ENCODE data around the gene SPINT2.

The SPINT2 gene

DNA sequence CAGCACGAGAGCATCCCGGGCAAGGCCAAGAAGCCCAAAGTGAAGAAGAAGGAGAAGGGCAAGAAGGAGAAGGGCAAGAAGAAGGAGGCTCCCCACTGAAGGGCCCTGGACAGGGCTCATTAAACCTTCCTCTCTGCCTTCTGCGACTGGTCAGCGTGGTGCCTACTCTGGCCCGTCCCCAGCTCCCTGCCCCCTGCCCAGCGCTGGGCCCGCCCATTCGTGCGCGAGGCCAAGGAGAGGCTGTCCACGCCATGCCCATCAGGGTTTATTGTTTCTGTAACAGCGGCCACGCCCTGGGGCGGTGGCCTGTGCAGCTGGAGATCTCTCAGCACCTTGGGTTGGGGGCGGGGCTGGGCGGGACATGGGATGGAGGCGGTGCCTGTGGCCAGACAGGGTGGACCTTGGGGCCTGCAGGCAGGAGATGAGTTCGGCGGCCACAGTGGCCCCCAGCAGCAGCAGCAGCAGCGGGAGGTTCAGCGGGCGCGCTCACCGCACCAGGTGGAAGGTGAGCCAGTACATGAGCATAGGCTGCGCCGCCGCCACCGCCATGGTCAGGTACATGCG, 40.6 kb downstream of the SPINT2 start:
- Histone ChIP-seq H3K4me1 (peaks cover 3% of the 10 kb centered on the region), H3K9me3 (no peaks in the 10 kb centered on the region), H3K27me3 (ENCODE audit: low read depth) (no peaks in the 10 kb centered on the region), H3K4me3 (no peak overlapping the region), H3K36me3 (replicated peaks) (peaks cover 40% of the 10 kb centered on the region)
- in situ Hi-C loops (cut with MboI; ENCODE audit: low sequenced_read_pairs), result no loop called here
- peak; percentile 30 to 77 for DNase-seq (ENCODE audit: low spot score in 2 of 2)

DNA sequence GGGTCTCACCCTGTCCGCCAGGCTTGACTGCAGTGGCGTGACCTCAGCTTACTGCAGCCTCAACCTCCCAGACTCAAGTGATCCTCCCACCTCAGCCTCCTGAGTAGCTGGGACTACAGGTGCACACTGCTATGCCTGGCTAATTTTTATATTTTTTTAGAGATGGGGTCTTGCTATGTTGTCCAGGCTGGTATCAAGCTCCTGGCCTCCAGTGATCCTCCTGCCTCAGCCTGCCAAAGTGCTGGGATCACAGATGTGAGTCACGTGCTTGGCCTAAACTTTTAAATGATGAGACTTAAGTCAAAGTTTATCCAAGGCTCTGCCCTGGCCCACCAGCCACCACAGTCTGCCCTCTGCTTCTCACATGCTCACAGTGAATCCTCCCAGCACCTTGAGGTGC, 41.9 kb downstream of the SPINT2 start:
- in situ Hi-C loops (cut with MboI; ENCODE audit: low sequenced_read_pairs), result no loop called here
- H3K36me3 ChIP-seq (replicated peaks), result peaks cover 40% of the 10 kb centered on the region
- no peaks in the 10 kb centered on the region for H3K9me3 ChIP-seq
- no peak for DNase-seq (ENCODE audit: low spot score in 2 of 2)
- H3K4me3 ChIP-seq, result no peak overlapping the region
- peaks cover 3% of the 10 kb centered on the region for H3K4me1 ChIP-seq
- no peaks in the 10 kb centered on the region for H3K27me3 ChIP-seq (ENCODE audit: low read depth)

DNA sequence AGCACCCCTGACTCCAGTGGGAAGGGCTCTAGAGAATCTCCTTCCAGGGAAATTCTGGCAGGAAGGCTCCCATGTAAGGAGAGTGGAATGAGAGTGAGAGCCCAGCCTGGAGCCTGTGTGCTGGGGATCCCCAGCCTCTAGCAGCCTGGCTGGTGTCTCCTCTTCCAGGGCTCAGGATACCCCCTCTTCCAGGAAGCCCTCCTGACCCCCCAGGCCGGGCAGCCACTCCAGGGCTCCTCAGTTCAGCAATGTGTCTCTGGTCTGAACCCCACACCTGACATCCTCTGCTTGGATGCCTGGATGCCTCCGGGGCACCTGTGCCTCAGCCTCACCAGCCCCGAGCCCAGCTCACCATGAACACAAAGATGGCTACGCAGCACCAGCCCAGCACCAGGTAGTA, 42.7 kb downstream of the SPINT2 start:
- H3K4me1 ChIP-seq, result peaks cover 3% of the 10 kb centered on the region
- H3K9me3 ChIP-seq, result no peaks in the 10 kb centered on the region
- peaks cover 40% of the 10 kb centered on the region for H3K36me3 ChIP-seq (replicated peaks)
- no peak overlapping the region for H3K4me3 ChIP-seq
- in situ Hi-C loops (cut with MboI; ENCODE audit: low sequenced_read_pairs), result no loop called here
- no peaks in the 10 kb centered on the region for H3K27me3 ChIP-seq (ENCODE audit: low read depth)
- no peak for DNase-seq (ENCODE audit: low spot score in 2 of 2)

DNA sequence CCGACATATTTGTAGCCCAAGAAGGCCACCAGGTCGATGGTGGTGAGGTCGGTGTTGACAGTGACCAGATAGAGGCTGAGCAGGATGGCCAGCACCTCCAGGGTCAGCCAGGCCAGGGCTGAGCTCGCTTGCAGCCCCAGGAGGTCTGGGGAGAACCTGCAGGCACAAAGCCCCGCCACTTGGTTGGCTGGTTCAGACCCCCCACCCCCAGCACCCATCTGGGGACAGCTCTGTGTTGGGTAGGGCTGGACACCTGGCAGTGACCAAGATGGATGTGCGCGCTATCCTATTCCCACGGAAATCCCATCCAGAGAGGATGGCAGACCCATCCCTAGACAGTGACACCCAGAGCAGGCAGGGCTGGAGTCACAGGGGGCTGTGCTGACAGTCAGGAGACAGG, 43.2 kb downstream of the SPINT2 start:
- peaks cover 3% of the 10 kb centered on the region for H3K4me1 ChIP-seq
- H3K36me3 ChIP-seq (replicated peaks), result peaks cover 40% of the 10 kb centered on the region
- in situ Hi-C loops (cut with MboI; ENCODE audit: low sequenced_read_pairs), result no loop called here
- H3K4me3 ChIP-seq, result no peak overlapping the region
- H3K9me3 ChIP-seq, result no peaks in the 10 kb centered on the region
- H3K27me3 ChIP-seq (ENCODE audit: low read depth), result no peaks in the 10 kb centered on the region
- DNase-seq (ENCODE audit: low spot score in 2 of 2), result no peak

DNA sequence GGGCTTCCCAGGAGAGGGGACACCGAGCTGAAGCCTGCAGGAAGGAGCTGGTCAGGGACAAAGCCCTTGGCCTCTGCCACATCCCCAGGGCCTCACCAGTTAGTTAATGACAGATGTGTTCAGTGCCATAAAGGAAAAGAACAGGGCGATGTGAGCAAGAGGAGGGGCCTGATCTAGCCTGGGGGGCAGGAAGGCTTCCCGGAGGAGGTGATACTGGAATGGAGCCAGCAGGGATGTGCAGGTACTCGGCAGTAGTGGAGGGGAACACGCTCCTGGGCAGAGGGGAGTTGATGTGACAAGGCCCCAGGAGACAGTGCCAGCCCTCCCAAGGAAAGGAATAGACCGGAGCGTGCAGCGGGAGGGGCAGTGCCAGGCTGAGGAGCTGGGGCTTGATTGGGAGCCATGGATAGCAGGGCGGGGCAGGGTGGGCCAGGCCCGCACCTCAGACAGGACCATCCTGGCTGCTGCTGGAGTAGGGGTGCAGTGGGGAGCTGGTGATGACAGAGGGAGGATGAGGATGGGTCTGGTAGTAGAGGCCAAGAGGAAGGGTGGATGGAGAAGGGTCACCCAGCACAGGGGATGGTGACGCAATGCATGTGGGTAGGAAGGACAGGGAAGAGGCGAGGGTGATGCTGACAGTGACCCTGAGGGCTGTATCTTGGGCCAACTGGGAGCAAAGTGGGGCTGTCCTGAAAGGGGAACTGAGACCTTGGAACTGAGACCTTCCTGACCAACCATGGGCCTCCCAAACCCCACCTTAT, 43.8 kb downstream of the SPINT2 start:
- no peak overlapping the region for H3K4me3 ChIP-seq
- peaks cover 7% of the 10 kb centered on the region for H3K4me1 ChIP-seq
- in situ Hi-C loops (cut with MboI; ENCODE audit: low sequenced_read_pairs), result no loop called here
- H3K9me3 ChIP-seq, result no peaks in the 10 kb centered on the region
- H3K27me3 ChIP-seq (ENCODE audit: low read depth), result no peaks in the 10 kb centered on the region
- DNase-seq (ENCODE audit: low spot score in 2 of 2), result no peak
- peaks cover 40% of the 10 kb centered on the region for H3K36me3 ChIP-seq (replicated peaks)

DNA sequence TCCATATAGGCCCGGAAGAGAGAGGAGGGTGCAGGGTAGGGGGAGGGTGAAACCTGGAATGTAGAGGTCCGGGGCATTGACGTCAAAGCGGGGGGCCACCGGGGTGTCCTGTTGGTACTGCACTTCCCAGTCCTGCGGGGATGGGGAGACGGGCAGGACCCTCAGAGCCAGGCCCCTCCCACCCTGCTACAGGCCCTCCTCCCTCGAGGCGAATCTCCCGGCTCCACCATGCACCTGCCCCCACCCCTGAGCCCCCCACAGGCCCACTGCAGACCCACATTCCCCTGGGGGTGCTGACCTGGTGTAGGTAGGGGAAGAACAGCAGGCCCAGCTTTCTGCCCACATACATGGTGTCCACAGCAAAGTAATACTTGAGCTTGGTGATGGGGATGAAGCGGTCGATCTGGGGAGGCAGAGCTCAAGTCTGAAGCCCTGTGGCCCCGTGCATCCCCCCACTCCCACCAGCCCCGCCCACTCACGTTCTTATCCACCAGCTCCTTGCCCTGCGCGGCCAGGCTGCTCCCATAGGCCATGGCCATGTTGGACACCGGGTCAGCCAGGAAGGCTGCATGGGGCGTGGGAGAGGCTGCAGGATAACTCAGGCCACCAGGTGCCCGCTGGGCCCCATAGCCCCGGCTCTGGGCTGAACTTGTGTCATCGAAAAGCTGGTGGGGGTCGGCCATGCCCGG, 44.7 kb downstream of the SPINT2 start:
- in situ Hi-C loops (cut with MboI; ENCODE audit: low sequenced_read_pairs), result no loop called here
- Histone ChIP-seq H3K4me3 (no peak overlapping the region), H3K9me3 (no peaks in the 10 kb centered on the region), H3K4me1 (peaks cover 16% of the 10 kb centered on the region), H3K27me3 (ENCODE audit: low read depth) (no peaks in the 10 kb centered on the region), H3K36me3 (replicated peaks) (peaks cover 40% of the 10 kb centered on the region)
- no peak for DNase-seq (ENCODE audit: low spot score in 2 of 2)

DNA sequence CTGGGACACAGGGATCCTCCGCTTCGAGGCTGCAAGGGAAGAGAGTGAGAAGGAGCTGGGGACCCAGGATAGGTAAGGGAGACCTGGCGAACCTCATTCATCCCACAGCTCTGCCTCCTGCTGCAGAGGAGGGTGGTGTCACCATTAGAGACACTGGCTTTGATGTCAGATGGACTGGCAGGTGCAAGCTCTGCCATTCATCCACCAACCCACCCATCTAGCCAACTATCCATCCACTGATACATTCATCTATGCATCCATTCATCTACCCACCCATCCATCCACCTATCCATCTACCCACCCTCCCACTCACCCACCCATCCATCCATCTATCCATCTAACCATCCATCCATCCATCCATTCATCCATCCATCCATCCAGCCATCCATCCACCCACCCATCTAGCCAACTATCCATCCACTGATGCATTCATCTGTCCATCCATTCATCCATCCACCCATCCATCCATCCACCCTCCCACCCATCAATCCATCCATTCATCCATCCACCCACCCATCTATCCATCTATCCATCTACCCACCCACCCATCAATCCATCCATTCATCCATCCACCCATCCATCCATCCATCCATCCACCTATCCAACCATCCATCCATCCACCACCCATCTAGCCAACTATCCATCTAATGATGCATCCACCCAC, 45.4 kb downstream of the SPINT2 start:
- H3K4me3 ChIP-seq, result no peak overlapping the region
- H3K36me3 ChIP-seq (replicated peaks), result peaks cover 34% of the 10 kb centered on the region
- in situ Hi-C loops (cut with MboI; ENCODE audit: low sequenced_read_pairs), result no loop called here
- H3K4me1 ChIP-seq, result peaks cover 20% of the 10 kb centered on the region
- H3K27me3 ChIP-seq (ENCODE audit: low read depth), result no peaks in the 10 kb centered on the region
- DNase-seq (ENCODE audit: low spot score in 2 of 2), result no peak
- no peaks in the 10 kb centered on the region for H3K9me3 ChIP-seq

DNA sequence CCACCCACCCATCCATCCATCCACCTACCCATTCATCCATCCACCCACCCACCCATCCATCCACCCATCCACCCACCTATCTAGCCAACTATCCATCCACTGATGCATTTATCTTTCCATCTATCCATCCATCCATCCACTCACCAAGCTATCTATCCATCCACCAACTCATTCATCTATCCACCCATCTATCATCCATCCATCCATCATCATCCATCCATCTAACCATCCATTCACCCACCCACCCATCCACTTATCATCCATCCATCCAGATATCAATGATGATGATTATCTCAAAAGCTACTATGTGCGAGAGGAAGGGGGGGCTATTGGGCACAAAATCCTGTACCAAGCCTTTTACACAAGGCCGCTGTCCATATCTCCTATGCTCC, 45.9 kb downstream of the SPINT2 start:
- DNase-seq (ENCODE audit: low spot score in 2 of 2), result no peak
- Histone ChIP-seq H3K4me3 (no peak overlapping the region), H3K4me1 (peaks cover 20% of the 10 kb centered on the region), H3K36me3 (replicated peaks) (peaks cover 31% of the 10 kb centered on the region), H3K27me3 (ENCODE audit: low read depth) (no peaks in the 10 kb centered on the region), H3K9me3 (no peaks in the 10 kb centered on the region)
- in situ Hi-C loops (cut with MboI; ENCODE audit: low sequenced_read_pairs), result no loop called here

DNA sequence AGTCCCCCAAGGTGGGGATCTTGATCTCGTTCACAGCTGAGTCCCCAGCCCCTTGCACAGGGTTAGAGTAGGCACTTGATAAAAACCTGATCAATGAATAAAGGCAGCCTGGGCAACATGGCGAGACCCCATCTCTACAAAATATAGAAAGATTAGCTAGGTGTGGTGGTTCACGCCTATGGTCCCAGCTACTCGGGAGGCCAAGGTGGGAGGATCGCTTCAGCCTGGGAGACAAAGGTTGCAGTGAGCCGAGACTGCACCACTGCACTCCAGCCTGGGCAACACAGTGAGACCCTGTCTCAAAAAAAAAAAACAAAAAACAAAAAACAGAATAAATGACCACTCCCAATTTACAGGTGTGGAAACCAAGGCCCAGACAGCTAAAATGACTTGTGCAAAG, 46.6 kb downstream of the SPINT2 start:
- DNase-seq (ENCODE audit: low spot score in 2 of 2), result no peak
- H3K4me3 ChIP-seq, result no peak overlapping the region
- no peaks in the 10 kb centered on the region for H3K27me3 ChIP-seq (ENCODE audit: low read depth)
- H3K9me3 ChIP-seq, result no peaks in the 10 kb centered on the region
- peaks cover 28% of the 10 kb centered on the region for H3K36me3 ChIP-seq (replicated peaks)
- peaks cover 19% of the 10 kb centered on the region for H3K4me1 ChIP-seq
- in situ Hi-C loops (cut with MboI; ENCODE audit: low sequenced_read_pairs), result no loop called here

DNA sequence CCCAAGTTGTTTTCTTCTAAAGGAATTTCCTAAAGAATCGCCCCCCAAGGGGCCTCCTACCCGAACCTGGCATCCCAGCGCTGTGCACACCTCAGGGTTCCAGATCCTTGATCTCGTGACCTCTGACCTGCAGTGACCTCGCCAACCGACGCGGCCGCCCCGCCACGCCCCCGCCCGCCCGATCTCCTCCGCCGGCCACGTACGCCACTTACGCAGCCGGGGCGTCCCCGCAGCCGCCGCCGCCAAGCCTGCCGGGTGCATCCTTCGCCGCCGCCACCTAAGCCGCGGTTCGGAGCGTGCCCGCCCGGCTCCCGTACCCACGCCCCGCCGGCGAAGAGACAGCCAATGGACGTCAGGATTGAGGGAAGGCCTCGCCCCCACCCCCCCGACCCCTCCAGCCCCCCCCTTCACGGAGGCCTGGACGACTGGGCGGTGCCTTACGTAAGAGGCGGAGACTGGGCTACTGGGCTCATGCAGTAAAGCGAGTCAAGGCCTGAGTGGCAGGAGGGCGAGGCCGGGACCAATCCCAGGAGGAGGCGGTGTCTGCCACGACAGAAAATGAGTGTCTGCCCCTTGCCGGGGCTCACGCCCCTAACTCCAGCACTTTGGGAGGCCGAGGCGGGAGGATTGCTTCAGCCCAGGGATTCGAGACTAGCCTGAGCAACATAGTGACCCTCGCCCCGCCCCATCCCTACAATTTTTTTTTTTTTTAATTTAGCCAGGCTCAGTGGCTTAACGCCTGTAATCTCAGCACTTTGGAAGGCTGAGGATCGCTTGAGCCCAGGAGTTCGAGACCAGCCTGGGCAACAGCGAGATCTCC, 51.5 kb downstream of the SPINT2 start, which contains the start of gene YIF1B:
Gene YIF1B, minus strand, starts transcription at position 291 of the 820 bp plus-strand sequence. Its CDS starts 30 bp downstream, at position 261.
- no peaks in the 10 kb centered on the region; the same call in 1 of the 2 replicates for H3K36me3 ChIP-seq (replicated peaks)
- peak; percentile 98 to 99 for DNase-seq (ENCODE audit: low spot score in 2 of 2)
- peak within 1 kb of the TSS; percentile 73 for H3K4me3 ChIP-seq
- no peaks in the 10 kb centered on the region for H3K27me3 ChIP-seq (ENCODE audit: low read depth)
- H3K9me3 ChIP-seq, result no peaks in the 10 kb centered on the region
- in situ Hi-C loops (cut with MboI; ENCODE audit: low sequenced_read_pairs), result no loop called here
- peaks cover 27% of the 10 kb centered on the region for H3K4me1 ChIP-seq

DNA sequence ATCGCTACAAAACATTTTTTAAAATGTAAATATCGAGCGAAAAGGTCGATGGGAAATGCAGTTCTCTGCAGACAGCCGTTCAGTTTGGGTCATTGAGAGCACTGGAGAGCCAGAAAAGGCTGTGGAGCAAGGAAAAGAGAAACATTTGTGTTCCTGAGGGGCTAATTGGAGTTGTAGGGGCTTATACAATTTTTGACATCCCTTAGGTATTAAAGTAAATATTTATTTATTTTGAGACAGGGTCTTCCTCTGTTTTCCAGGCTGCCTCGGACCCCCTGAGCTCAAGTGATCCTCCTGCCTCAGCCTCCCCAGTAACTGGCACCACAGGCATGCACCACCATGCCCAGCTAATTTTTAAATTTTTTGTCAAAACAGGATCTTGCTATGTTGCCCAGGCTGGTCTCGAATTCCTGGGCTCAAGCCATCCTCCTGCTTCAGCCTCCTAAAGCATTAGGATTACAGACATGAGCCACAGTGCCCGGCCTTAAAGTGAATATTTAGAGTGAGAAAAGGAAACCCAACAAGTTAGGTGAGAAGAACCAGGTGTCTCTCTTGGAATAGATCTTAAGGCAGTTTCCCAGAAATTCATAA, 52.2 kb downstream of the SPINT2 start:
- Histone ChIP-seq H3K36me3 (replicated peaks) (no peaks in the 10 kb centered on the region; the same call in 1 of the 2 replicates), H3K9me3 (no peaks in the 10 kb centered on the region), H3K27me3 (ENCODE audit: low read depth) (no peaks in the 10 kb centered on the region), H3K4me1 (peaks cover 27% of the 10 kb centered on the region), H3K4me3 (peak overlapping the region; percentile 18)
- no peak for DNase-seq (ENCODE audit: low spot score in 2 of 2)
- in situ Hi-C loops (cut with MboI; ENCODE audit: low sequenced_read_pairs), result no loop called here

DNA sequence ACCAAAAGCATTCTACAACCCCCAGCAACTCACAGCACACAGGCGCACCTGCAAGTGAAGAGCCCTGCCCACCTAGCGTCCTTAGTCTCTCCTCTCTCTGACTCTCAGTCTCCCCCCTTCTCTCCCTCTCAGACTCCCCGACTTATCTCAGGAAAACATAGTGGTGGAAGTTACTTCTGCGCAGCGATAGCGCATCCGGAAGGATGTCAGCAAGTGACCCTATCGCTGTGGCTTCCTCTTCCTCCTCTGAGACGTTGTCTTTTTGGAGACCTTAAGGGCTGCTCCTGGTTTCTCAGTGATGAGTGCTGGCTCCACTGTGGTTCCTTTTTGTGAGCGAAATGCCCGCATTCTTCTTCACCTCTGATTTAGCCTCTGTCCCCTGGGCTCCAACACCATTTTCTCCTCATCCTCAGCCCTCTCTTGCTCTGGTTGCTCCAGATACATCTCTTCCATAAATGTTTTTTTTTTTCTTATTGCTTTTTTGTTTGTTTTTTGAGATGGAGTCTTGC, 52.8 kb downstream of the SPINT2 start:
- Histone ChIP-seq H3K4me1 (peaks cover 27% of the 10 kb centered on the region), H3K27me3 (ENCODE audit: low read depth) (no peaks in the 10 kb centered on the region), H3K9me3 (no peaks in the 10 kb centered on the region), H3K4me3 (no peak overlapping the region), H3K36me3 (replicated peaks) (no peaks in the 10 kb centered on the region; the same call in 1 of the 2 replicates)
- DNase-seq (ENCODE audit: low spot score in 2 of 2), result no peak
- in situ Hi-C loops (cut with MboI; ENCODE audit: low sequenced_read_pairs), result no loop called here

DNA sequence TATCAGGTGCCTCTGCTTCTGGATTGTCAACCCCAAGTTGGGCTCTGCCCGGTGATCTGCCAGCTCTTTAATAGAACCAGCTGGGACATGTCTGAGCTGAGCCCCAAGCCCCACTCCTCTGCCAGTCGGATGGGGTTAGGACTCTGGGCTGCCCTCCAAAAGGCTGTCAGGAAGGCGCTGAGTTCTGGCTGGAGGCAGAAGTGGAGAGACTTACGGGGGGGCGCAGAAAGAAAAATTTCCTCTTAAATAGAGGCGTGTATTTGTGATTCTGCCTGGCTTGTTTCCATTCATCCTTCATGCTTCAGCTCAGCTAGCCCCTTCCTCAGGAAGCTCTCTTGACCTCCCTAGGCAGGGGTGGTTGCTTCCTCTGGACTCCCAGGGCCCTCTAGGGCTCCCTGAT, 54.3 kb downstream of the SPINT2 start:
- H3K9me3 ChIP-seq, result no peaks in the 10 kb centered on the region

More for the DNA sequence above, 54.3 kb downstream of the SPINT2 start:
- H3K4me1 ChIP-seq, result peaks cover 19% of the 10 kb centered on the region
- no peaks in the 10 kb centered on the region; the same call in 1 of the 2 replicates for H3K36me3 ChIP-seq (replicated peaks)
- no peak overlapping the region for H3K4me3 ChIP-seq
- no peak for DNase-seq (ENCODE audit: low spot score in 2 of 2)
- in situ Hi-C loops (cut with MboI; ENCODE audit: low sequenced_read_pairs), result no loop called here
- H3K27me3 ChIP-seq (ENCODE audit: low read depth), result no peaks in the 10 kb centered on the region

All from HAP-1 (cell line).